Stimulated activated CD8-positive, alpha-beta memory T cell treated with anti-CD3 and anti-CD28 coated beads, Interleukin-4, amount 100 ng/mL, for 48 hours (primary cell): Measurements from ENCODE around the gene PARD3.

Source experiments
- DNase-seq: peaks from one replicate; pipeline ENCODE4 v3.0.0-alpha.2; 2020

Gene PARD3

DNA sequence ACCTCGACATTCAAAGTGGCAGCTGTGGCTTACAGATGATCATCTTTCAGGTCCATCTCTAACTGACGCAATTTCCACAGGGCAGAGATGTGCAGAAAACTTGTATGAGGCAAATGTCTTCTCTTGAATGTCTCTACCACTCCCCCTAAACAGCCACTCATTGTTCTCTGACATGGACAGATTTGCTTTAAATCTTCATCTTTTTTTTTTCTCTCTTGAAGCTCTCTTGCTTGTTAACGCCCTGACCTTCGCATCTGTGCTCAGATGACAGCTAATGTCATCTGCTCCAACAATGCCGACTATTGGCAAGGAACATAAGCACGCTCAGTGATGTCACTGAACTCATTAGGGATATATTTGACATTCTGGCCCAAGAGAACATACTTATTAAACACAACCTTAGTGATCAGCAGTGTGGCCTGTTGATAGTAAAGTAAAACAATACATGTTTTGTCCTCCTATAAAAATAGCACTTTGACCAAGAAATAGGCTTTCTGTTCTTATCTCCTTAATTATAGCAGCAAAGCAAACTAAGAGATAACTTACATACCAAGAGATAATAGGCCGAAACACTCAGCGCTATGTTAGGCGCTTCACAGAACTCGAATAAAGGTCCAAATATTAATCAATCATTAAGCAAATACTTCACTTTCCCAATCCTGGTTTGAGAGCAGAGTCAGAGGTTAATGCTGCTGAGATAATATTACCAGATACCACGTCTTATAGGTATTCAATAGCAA is 583.5 kb downstream of the PARD3 start:
- DNase-seq: no peak

- no peak for DNase-seq
These were observed 585.2 kb downstream of the PARD3 start for GRCh38 chr10:34229917-34230316.

DNA sequence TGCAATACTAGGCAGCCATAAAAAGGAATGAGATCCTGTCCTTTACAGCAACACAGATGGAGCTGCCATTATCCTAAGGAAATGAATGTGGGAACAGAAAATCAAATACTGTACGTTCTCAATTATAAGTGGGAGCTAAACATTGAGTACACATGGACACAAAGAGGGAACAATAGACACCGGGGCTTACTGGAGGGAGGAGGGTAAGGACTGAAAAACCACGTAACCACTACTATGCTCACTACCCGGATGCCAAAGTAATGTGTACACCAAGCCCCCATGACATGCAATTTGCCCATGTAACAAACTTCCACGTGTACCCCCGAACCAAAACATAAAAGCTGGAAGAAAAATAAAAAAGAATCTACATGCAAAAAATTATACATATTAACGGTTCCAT is 587.0 kb downstream of the PARD3 start:
- no peak for DNase-seq

GRCh38 chr10:34224639-34225038 is 590.5 kb downstream of the PARD3 start:
- DNase-seq: no peak

- DNase-seq: no peak
These were observed 591.4 kb downstream of the PARD3 start for GRCh38 chr10:34223658-34224057.

- no peak for DNase-seq
These were observed 592.7 kb downstream of the PARD3 start for GRCh38 chr10:34222359-34222758.

DNA sequence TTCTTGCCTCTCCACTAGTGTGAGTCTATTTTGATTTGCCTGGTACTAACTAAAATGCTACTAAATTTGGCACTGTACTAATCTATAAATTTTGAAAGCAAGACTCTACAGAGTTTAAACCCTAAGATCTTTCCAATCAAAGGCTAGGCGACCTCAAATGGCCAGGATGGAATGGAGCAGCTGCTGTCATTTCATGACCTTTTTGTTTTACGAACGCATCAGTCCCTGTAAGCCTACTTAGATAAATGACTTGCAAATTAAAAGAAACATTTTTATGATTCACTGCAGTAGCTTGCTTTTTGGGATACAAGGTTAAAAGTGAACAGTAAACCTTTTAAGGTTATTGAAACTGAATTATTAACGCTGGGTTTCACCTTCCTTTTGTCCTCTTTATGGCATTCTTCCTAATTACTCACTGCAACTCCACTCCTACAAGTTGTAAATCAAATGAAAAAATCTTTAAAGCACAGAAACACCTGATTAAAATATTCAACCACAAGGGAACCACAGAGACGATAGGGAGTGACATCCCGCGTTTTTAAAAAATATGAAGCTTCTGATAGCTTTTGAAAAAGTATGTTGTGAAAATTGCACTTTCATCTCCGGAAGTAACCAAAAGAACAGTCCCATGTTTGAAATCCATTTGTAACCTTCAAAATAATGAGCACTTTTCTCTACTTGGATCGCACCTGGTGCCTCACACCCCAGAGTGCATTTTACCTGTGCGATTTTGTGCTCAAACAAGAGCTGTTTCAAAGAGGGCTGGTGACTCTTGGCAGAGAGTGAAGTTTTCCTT is 595.1 kb downstream of the PARD3 start:
- DNase-seq: no peak

GRCh38 chr10:34217524-34217923 is 597.6 kb downstream of the PARD3 start:
- no peak for DNase-seq

GRCh38 chr10:34216348-34216945 is 598.6 kb downstream of the PARD3 start:
- no peak for DNase-seq

DNA sequence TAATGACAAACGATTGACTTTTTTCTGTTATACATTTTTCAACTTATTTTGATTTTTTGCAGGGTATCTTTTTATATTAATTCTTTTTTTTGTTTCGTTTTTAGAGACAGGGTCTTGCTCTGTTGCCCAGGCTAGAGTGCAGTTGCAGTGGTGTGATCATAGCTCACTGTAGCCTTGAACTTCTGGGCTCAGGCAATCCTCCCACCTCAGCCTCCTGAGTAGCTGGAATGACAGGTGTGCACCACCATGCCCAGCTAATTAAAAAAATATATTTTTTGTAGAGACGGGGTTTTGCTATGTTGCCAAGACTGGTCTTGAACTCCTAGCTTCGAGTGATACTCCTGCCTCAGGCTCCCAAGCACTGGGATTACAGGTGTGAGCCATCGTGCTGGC is 601.3 kb downstream of the PARD3 start:
- DNase-seq: no peak

- DNase-seq: no peak
These were observed 601.8 kb downstream of the PARD3 start for GRCh38 chr10:34213193-34213804.

- DNase-seq: no peak
These were observed 607.8 kb downstream of the PARD3 start for GRCh38 chr10:34207343-34207742.

- DNase-seq: no peak
These were observed 608.2 kb downstream of the PARD3 start for GRCh38 chr10:34206935-34207268.

- no peak for DNase-seq
These were observed 608.8 kb downstream of the PARD3 start for GRCh38 chr10:34206078-34206934.

GRCh38 chr10:34205452-34205851 is 609.6 kb downstream of the PARD3 start:
- no peak for DNase-seq

GRCh38 chr10:34203966-34204630 is 611.0 kb downstream of the PARD3 start:
- DNase-seq: no peak

- no peak for DNase-seq
These were observed 614.7 kb downstream of the PARD3 start for GRCh38 chr10:34200355-34200901.

DNA sequence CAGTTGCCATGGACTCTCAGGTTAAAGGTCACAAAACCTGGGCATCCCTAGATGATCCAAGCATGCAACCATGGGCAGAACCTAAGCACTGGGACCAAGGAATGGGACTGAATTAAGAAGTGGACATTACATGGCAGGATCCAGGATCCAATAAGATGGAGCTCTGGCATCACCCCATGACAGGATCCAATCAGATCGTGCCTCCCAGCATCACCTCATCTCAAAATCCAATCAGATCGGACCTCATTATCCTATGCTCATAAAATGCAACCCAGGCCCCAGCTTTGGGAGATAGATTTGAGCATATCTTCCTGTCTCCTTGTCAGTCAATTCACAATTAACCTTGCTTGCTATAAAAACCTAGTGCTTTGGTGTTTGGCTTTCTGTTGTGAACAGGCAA is 616.1 kb downstream of the PARD3 start:
- DNase-seq: no peak

- DNase-seq: no peak
These were observed 619.0 kb downstream of the PARD3 start for GRCh38 chr10:34196058-34196433.

DNA sequence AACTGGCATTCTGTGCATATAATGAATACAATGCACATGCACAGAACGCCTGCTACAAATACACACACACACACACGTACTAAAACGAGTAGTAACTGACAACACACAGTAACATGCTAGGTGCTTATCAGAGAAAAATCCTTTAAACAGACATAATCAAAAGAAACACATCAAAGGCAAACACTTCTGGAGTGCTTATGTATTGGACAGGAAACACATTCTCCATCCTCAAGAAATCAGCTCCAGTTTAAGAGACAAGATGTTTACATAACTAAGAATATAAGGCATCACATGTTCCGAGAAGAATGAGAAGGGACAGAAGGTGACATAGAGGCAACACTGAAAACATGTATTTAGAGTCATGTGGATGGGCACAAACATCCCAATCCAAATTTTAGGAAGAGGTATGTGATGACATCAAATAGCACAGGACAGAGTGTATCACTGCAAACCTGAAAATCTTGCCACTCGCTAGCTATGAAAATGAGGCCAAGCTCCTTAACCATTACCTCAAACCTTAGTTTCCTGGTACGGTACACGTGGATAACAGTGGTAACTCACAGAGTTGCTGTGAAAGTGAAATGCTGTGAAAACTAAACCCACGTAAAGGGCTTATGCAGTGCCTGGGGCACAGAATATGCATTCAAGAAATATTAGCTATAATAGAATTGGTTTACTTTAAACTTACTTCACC is 619.6 kb downstream of the PARD3 start:
- no peak for DNase-seq

DNA sequence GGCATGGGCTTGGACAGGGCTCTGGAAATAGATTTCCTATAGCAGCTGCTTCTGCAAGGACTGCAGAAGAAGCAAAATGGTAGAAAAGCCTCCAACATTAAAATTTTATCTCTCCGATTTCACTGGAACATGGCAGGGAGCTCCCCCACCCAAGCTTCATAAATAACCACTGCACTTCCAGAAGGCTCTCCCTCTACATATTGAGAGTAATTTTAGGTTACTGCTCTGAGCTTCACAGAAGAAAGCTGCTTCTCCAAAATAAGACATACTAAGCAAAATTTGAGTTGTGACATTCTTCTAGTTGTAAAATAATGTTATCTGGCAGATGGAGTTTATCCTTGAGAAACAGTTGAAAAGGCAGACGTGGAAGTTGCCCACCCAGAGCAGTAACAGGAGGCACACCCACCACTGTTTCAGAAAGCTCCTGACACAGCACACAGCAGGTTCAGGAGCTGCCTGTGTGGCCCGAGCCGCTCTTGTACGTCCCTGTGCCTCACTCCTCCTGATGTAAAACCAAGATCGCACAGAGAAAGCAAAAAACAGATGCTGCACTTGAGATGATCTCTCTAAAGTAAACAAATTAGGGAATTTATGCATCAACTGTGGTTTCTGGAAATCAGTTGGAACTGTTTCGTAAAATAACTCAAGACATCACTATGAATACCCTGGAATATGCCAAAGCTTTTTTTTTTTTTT is 621.0 kb downstream of the PARD3 start:
- DNase-seq: no peak
